Measurements from ENCODE around the gene SLC25A12.

DNA sequence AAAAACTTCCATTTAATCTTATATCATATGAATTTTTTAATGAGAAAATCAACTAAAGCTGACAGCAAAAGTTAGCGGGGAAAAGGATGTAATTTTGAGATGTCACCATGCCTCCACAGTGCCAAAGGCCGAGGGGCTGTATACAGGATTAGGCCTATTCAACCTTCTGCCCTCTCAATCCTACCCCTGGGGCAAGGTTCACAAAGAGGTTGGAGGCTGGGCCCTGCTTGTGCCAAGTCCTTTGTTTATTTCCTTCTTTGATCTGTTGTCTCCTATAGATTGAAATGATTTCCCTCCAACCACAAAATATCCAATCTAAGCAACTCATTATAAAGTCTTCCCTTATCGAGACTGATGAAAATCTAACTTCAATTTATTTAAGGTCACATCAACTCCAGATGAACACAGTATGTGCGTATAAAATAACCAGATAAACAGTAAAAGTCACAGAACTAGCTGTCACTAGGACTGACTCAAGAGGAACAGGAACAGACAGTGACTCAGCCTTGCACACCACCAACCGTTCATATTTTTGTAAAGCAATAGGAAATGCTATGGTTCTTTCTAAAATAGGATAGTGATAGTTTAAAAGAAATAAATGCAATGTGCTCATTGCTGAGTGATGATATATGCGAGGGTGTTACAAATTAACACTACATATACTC lies 95.8 kb downstream of the SLC25A12 start:
- TF ChIP-seq PAX8 (CRISPR knock-in tag; IDR thresholded peaks at IDR 0.05; ENCODE audit: borderline replicate concordance) (no peak), U2AF2 (IDR thresholded peaks at IDR 0.05; ENCODE audit: low read depth, low read length) (no peak), EP300 (IDR thresholded peaks at IDR 0.05; ENCODE audit: low read depth in 2 of 2, low read length in 2 of 2) (peak in 1 of 2 experiments; percentile 79; a peak in 2 of 4 replicates), EP300 (CRISPR knock-in tag; IDR thresholded peaks at IDR 0.05; ENCODE audit: borderline replicate concordance) (no peak), PCBP1 (IDR thresholded peaks at IDR 0.05; ENCODE audit: borderline replicate concordance, low read depth, low read length) (no peak), NFE2L2 (IDR thresholded peaks at IDR 0.05; ENCODE audit: low read length) (no peak), PHF21A (CRISPR knock-in tag; IDR thresholded peaks at IDR 0.05) (no peak), XRCC5 (optimal IDR thresholded peaks at IDR 0.05; ENCODE audit: low read length) (no peak)
- TF ChIP-seq, protein P1, sequence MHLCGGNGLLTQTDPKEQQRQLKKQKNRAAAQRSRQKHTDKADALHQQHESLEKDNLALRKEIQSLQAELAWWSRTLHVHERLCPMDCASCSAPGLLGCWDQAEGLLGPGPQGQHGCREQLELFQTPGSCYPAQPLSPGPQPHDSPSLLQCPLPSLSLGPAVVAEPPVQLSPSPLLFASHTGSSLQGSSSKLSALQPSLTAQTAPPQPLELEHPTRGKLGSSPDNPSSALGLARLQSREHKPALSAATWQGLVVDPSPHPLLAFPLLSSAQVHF (CRISPR knock-in tag; IDR thresholded peaks at IDR 0.05), result no peak
- TF ChIP-seq, protein P2, sequence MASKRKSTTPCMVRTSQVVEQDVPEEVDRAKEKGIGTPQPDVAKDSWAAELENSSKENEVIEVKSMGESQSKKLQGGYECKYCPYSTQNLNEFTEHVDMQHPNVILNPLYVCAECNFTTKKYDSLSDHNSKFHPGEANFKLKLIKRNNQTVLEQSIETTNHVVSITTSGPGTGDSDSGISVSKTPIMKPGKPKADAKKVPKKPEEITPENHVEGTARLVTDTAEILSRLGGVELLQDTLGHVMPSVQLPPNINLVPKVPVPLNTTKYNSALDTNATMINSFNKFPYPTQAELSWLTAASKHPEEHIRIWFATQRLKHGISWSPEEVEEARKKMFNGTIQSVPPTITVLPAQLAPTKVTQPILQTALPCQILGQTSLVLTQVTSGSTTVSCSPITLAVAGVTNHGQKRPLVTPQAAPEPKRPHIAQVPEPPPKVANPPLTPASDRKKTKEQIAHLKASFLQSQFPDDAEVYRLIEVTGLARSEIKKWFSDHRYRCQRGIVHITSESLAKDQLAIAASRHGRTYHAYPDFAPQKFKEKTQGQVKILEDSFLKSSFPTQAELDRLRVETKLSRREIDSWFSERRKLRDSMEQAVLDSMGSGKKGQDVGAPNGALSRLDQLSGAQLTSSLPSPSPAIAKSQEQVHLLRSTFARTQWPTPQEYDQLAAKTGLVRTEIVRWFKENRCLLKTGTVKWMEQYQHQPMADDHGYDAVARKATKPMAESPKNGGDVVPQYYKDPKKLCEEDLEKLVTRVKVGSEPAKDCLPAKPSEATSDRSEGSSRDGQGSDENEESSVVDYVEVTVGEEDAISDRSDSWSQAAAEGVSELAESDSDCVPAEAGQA (IDR thresholded peaks at IDR 0.05; ENCODE audit: low read depth), result no peak
- TF ChIP-seq, protein P2 (CRISPR knock-in tag; IDR thresholded peaks at IDR 0.05; ENCODE audit: borderline replicate concordance), result no peak
- TF ChIP-seq, protein P3, sequence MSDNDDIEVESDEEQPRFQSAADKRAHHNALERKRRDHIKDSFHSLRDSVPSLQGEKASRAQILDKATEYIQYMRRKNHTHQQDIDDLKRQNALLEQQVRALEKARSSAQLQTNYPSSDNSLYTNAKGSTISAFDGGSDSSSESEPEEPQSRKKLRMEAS (IDR thresholded peaks at IDR 0.05), result no peak
- TF ChIP-seq, protein P4, sequence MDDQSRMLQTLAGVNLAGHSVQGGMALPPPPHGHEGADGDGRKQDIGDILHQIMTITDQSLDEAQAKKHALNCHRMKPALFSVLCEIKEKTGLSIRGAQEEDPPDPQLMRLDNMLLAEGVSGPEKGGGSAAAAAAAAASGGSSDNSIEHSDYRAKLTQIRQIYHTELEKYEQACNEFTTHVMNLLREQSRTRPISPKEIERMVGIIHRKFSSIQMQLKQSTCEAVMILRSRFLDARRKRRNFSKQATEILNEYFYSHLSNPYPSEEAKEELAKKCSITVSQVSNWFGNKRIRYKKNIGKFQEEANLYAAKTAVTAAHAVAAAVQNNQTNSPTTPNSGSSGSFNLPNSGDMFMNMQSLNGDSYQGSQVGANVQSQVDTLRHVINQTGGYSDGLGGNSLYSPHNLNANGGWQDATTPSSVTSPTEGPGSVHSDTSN (CRISPR knock-in tag; IDR thresholded peaks at IDR 0.05; ENCODE audit: borderline replicate concordance), result no peak
